Neural cell (in vitro differentiated cells): ENCODE data around the gene BFSP1. TPM values are rescaled to one million over a fixed set of nuclear protein-coding genes. Genes with fewer than 3 reads are reported as not detected.

Experiments
- H2AFZ ChIP-seq: fragments of 200-600, 300-800 bp; sonication (generic), shearing (Covaris generic); 2 replicates; pipeline ENCODE4 v1.6.0; 2014; ENCODE audit warnings: low read depth, mild to moderate bottlenecking, antibody characterized with exemption, low read length, moderate library complexity
- H3F3A ChIP-seq: fragments of 200-600 bp; shearing (Covaris generic); 2 replicates; pipeline ENCODE4 v1.6.1; 2016; ENCODE audit warnings: mild to moderate bottlenecking, moderate library complexity, mixed read lengths, antibody characterized with exemption, low read length; ENCODE audit not compliant: insufficient read depth, poor library complexity, severe bottlenecking
- H3K27ac ChIP-seq: fragments of 200-600, 300-800 bp; sonication (generic), shearing (Covaris generic); 2 replicates; pipeline ENCODE4 v1.5.1; 2014; ENCODE audit warnings: mild to moderate bottlenecking, low read length, moderate library complexity
- H3K27me3 ChIP-seq: fragments of 300-800, 200-600 bp; sonication (generic), shearing (Covaris generic); 2 replicates; pipeline ENCODE4 v1.6.0; 2014; ENCODE audit warnings: mild to moderate bottlenecking, low read depth, low read length, moderate library complexity; ENCODE audit not compliant: insufficient read depth
- H3K36me3 ChIP-seq: fragments of 300-800, 200-600 bp; sonication (generic), shearing (Covaris generic); 2 replicates; pipeline ENCODE4 v1.5.1; 2014; ENCODE audit warnings: mild to moderate bottlenecking, antibody characterized with exemption, low read length, moderate library complexity; ENCODE audit not compliant: insufficient read depth
- H3K4me2 ChIP-seq: fragments of 300-800, 200-600 bp; sonication (generic), shearing (Covaris generic); 2 replicates; pipeline ENCODE4 v1.6.0; 2014; ENCODE audit warnings: mild to moderate bottlenecking, low read length
- H3K4me3 ChIP-seq: fragments of 300-800, 200-600 bp; sonication (generic), shearing (Covaris generic); 2 replicates; pipeline ENCODE4 v1.5.1; 2014; ENCODE audit warnings: mild to moderate bottlenecking, low read length, moderate library complexity
- H3K79me2 ChIP-seq: fragments of 200-600 bp; shearing (Covaris generic); replicated peaks from 2 replicates; pipeline ENCODE4 v1.6.0; 2014; ENCODE audit warnings: mild to moderate bottlenecking, low read length, moderate library complexity; ENCODE audit not compliant: insufficient read depth
- H3K9ac ChIP-seq: fragments of 300-800, 200-600 bp; sonication (generic), shearing (Covaris generic); 2 replicates; pipeline ENCODE4 v1.6.1; 2016; ENCODE audit warnings: mild to moderate bottlenecking, low read length, mixed read lengths
- H3K9me2 ChIP-seq: fragments of 200-600 bp; shearing (Covaris generic); 2 replicates; pipeline ENCODE4 v1.6.1; 2016; ENCODE audit warnings: mild to moderate bottlenecking, low read length, mixed read lengths; ENCODE audit not compliant: insufficient read depth
- H3K9me3 ChIP-seq: fragments of 200-600, 300-800 bp; sonication (generic), shearing (Covaris generic); 2 replicates; pipeline ENCODE4 v1.6.1; 2016; ENCODE audit warnings: mild to moderate bottlenecking, mixed run types, low read length, moderate library complexity, mixed read lengths
- H4K20me1 ChIP-seq: fragments of 200-600 bp; shearing (Covaris generic); 2 replicates; pipeline ENCODE4 v1.6.1; 2016; ENCODE audit warnings: mild to moderate bottlenecking, mixed run types; ENCODE audit not compliant: insufficient read depth
- EP300 ChIP-seq: fragments of 450-650 bp; conservative IDR thresholded peaks from 2 replicates; pipeline ENCODE4 v1.6.1; 2014; ENCODE audit warnings: antibody characterized with exemption, mild to moderate bottlenecking, moderate library complexity; ENCODE audit not compliant: poor library complexity, severe bottlenecking
- EZH2 ChIP-seq: fragments of 200-600, 300-800 bp; shearing (Covaris generic), sonication (generic); IDR thresholded peaks from 2 replicates; pipeline ENCODE4 v1.6.1; 2014; ENCODE audit warnings: antibody characterized with exemption, low read length, borderline replicate concordance, mild to moderate bottlenecking; ENCODE audit not compliant: insufficient read depth, poor library complexity, severe bottlenecking
- MXI1 ChIP-seq: fragments of 450-650 bp; conservative IDR thresholded peaks from 2 replicates; pipeline ENCODE4 v1.6.1; 2014; ENCODE audit warnings: antibody characterized with exemption, mild to moderate bottlenecking; ENCODE audit not compliant: poor library complexity, severe bottlenecking
- POLR2AphosphoS5 ChIP-seq: IDR thresholded peaks from 2 replicates; pipeline ENCODE4 v1.6.1; 2012
- RAD21 ChIP-seq: fragments of 450-650 bp; conservative IDR thresholded peaks from 2 replicates; pipeline ENCODE4 v1.6.1; 2014; ENCODE audit warnings: antibody characterized with exemption, mild to moderate bottlenecking, moderate library complexity
- SMC3 ChIP-seq: fragments of 450-650 bp; conservative IDR thresholded peaks from 2 replicates; pipeline ENCODE4 v1.6.1; 2014; ENCODE audit warnings: antibody characterized with exemption, mild to moderate bottlenecking, moderate library complexity; ENCODE audit not compliant: poor library complexity
- TAF1 ChIP-seq: IDR thresholded peaks from 2 replicates; pipeline ENCODE4 v1.6.1; 2012; ENCODE audit warnings: low read depth
- polyA plus RNA-seq: library from polyadenylated mRNA; depleted of rRNA; stranded (reverse); fragments of >200 nt; gene quantifications from 2 replicates; pipeline ENCODE4 v1.2.3, GENCODE V29; 2014
- TF ChIP-seq, protein P1 (sequence below): IDR thresholded peaks from 2 replicates; pipeline ENCODE4 v1.6.1; 2012; ENCODE audit warnings: borderline replicate concordance
- TF ChIP-seq, protein P2 (sequence below): fragments of 450-650 bp; IDR thresholded peaks from 2 replicates; pipeline ENCODE4 v1.5.1; 2014; ENCODE audit warnings: antibody characterized with exemption, mild to moderate bottlenecking, moderate library complexity; ENCODE audit not compliant: poor library complexity, severe bottlenecking

BFSP1 gene
- polyA plus RNA-seq, 1 donor from 2014 or later: 1.3 TPM

DNA sequence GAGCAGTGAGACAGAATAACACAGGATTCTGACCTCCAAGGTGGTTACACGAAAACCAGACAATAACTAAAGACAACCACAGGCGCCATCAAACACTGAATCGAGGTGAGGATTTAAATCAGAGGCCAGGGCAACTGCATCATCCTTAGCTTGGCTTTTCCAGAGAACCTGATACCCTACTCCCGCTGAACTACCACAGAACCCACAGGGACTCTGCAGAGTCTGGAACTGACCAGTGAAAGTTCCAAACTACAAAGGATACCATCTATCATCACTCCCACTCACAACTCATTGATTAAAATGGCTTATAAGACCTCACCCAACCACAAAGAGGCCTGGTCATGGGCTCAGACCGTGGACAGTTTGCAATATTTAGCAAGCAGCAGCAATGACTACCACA, 85.0 kb downstream of the BFSP1 start:
- H3K4me2 ChIP-seq: no peak overlapping the region
- H3K79me2 ChIP-seq: no peaks in the 10 kb centered on the region
- no peaks in the 10 kb centered on the region for H3K9me3 ChIP-seq
- H3K4me3 ChIP-seq: no peak overlapping the region
- no peaks in the 10 kb centered on the region for H3K27me3 ChIP-seq
- TF ChIP-seq MXI1: no peak
- TF ChIP-seq, protein P1, sequence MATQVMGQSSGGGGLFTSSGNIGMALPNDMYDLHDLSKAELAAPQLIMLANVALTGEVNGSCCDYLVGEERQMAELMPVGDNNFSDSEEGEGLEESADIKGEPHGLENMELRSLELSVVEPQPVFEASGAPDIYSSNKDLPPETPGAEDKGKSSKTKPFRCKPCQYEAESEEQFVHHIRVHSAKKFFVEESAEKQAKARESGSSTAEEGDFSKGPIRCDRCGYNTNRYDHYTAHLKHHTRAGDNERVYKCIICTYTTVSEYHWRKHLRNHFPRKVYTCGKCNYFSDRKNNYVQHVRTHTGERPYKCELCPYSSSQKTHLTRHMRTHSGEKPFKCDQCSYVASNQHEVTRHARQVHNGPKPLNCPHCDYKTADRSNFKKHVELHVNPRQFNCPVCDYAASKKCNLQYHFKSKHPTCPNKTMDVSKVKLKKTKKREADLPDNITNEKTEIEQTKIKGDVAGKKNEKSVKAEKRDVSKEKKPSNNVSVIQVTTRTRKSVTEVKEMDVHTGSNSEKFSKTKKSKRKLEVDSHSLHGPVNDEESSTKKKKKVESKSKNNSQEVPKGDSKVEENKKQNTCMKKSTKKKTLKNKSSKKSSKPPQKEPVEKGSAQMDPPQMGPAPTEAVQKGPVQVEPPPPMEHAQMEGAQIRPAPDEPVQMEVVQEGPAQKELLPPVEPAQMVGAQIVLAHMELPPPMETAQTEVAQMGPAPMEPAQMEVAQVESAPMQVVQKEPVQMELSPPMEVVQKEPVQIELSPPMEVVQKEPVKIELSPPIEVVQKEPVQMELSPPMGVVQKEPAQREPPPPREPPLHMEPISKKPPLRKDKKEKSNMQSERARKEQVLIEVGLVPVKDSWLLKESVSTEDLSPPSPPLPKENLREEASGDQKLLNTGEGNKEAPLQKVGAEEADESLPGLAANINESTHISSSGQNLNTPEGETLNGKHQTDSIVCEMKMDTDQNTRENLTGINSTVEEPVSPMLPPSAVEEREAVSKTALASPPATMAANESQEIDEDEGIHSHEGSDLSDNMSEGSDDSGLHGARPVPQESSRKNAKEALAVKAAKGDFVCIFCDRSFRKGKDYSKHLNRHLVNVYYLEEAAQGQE: no peak
- TF ChIP-seq, protein P2, sequence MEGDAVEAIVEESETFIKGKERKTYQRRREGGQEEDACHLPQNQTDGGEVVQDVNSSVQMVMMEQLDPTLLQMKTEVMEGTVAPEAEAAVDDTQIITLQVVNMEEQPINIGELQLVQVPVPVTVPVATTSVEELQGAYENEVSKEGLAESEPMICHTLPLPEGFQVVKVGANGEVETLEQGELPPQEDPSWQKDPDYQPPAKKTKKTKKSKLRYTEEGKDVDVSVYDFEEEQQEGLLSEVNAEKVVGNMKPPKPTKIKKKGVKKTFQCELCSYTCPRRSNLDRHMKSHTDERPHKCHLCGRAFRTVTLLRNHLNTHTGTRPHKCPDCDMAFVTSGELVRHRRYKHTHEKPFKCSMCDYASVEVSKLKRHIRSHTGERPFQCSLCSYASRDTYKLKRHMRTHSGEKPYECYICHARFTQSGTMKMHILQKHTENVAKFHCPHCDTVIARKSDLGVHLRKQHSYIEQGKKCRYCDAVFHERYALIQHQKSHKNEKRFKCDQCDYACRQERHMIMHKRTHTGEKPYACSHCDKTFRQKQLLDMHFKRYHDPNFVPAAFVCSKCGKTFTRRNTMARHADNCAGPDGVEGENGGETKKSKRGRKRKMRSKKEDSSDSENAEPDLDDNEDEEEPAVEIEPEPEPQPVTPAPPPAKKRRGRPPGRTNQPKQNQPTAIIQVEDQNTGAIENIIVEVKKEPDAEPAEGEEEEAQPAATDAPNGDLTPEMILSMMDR: no peak
- no peak for TF ChIP-seq RAD21
- no peak for TF ChIP-seq POLR2AphosphoS5
- no peak for TF ChIP-seq TAF1
- no peak for TF ChIP-seq EZH2
- TF ChIP-seq SMC3: no peak
- no peak for TF ChIP-seq EP300
- H3K36me3 ChIP-seq: no peaks in the 10 kb centered on the region
- no peaks in the 10 kb centered on the region for H4K20me1 ChIP-seq
- H3K27ac ChIP-seq: no peak overlapping the region
- H3K9me2 ChIP-seq: no peaks in the 10 kb centered on the region
- no peak overlapping the region for H3K9ac ChIP-seq
- H3F3A ChIP-seq: no peaks in the 10 kb centered on the region
- H2AFZ ChIP-seq: no peak overlapping the region

DNA sequence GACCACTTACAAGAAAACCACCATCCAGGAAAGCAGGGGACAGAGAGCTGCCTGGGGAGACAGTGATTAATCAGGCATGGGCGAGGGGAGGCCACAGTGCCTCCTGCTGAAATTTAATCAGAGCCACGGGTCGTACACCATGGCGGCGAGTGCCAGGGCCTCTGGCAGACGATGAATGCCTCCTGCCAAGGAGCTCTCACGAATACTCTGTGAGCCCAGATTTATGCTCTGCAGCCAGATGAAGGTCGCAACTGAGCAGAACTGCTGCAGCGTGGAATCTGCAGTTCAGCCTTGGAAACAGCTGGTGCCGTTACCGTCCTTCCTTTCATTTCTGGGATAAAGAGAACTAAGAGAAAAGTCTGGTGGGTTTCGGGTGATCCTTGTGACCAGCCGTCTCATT, 85.6 kb downstream of the BFSP1 start:
- Histone ChIP-seq H3K9me3 (no peaks in the 10 kb centered on the region), H3K4me3 (no peak overlapping the region), H3K9ac (no peak overlapping the region), H3K27ac (no peak overlapping the region), H3K79me2 (no peaks in the 10 kb centered on the region), H3K9me2 (no peaks in the 10 kb centered on the region), H3K27me3 (no peaks in the 10 kb centered on the region), H3K4me2 (no peak overlapping the region), H2AFZ (no peak overlapping the region), H3F3A (no peaks in the 10 kb centered on the region), H3K36me3 (no peaks in the 10 kb centered on the region), H4K20me1 (no peaks in the 10 kb centered on the region)
- TF ChIP-seq, protein P2: no peak
- no peak for TF ChIP-seq MXI1
- TF ChIP-seq EP300: no peak
- TF ChIP-seq TAF1: no peak
